Measurements from ENCODE around the gene CLEC18A. TPM values are rescaled to one million over a fixed set of nuclear protein-coding genes. Genes with fewer than 3 reads are reported as not detected.

The CLEC18A gene
- total RNA-seq, 4 donors from 2014 or later = 0.65 to 3.0 (median 1.9) TPM

- no peak for TF ChIP-seq CTCF (IDR thresholded peaks at IDR 0.05; ENCODE audit: low read depth)
Observed at GRCh38 chr16:69910964-69911363, 40.2 kb upstream of the CLEC18A start.

- TF ChIP-seq CTCF (IDR thresholded peaks at IDR 0.05; ENCODE audit: low read depth) = no peak
Observed at GRCh38 chr16:69916462-69916861, 34.7 kb upstream of the CLEC18A start.

DNA sequence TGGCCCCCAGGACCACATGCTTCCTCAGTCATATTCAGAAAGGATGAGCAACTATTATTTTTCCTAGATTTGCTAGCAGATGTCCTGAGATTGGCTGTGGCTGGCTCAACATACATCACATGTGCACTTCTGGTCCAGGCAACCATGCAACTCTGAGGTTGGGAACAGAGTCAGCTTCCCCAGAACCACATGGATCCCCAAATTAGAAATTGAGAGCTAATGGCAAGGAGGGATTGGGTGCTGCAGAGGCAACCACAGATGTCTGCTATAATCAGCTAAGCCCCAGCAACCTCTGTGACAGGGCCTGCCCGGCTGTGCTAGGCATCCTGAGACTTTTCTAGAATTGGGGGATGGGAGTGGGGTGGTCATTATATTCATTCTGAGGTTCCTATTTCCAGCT, 33.8 kb upstream of the CLEC18A start:
- no peak for TF ChIP-seq CTCF (IDR thresholded peaks at IDR 0.05; ENCODE audit: low read depth)

DNA sequence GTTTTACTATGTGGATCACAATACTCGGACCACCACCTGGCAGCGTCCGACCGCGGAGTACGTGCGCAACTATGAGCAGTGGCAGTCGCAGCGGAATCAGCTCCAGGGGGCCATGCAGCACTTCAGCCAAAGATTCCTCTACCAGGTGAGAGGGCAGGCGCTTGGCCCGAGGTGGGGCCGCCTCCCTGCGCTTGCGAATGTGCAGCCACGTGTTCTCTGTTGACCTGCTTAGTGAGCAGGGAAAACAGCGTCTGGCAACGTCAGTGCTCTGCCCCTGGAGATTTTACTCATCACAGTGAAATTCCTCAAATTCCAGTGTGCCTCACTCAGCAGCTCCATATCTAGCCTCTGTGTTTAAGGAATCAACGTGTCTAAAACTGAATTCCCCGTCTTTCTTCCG, 33.4 kb upstream of the CLEC18A start:
- TF ChIP-seq CTCF (IDR thresholded peaks at IDR 0.05; ENCODE audit: low read depth) = no peak

- TF ChIP-seq CTCF (IDR thresholded peaks at IDR 0.05; ENCODE audit: low read depth) = no peak
Observed at GRCh38 chr16:69918241-69918640, 32.9 kb upstream of the CLEC18A start.

- TF ChIP-seq CTCF (IDR thresholded peaks at IDR 0.05; ENCODE audit: low read depth) = no peak
Observed at GRCh38 chr16:69921127-69921526, 30.0 kb upstream of the CLEC18A start.

DNA sequence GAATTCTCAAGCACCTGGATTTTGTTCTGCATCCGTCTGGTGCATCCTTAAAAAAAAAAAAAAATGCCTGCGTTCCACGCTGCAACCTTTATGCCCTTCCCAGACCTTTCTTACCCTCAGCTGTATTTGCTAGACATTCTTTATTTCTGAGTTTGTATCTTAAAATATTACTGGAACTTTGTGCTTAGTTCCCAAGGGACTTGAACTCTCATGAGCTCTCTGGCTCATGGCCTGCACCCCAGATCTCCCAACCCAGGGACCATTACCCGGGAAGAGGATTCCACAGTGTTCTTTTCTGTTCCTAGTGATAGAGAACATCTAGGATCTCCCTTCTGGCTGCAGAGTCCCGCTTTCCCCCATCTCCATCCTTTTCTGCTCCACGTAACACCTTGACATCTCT, 28.9 kb upstream of the CLEC18A start:
- no peak for TF ChIP-seq CTCF (IDR thresholded peaks at IDR 0.05; ENCODE audit: low read depth)
